Trophoblast cell (in vitro differentiated cells and primary cell): ENCODE measurements around the gene HIBCH.

Experiments
- DNase-seq, 2 donors: peaks; one replicate each; pipeline ENCODE4 v3.0.0-alpha.2; 2016
- H2AFZ ChIP-seq: 2 replicates; pipeline ENCODE4 v1.6.1; 2013; ENCODE audit warnings: low read length, moderate library complexity, mild to moderate bottlenecking; ENCODE audit not compliant: insufficient read depth, poor library complexity
- H2AK5ac ChIP-seq: 2 replicates; pipeline ENCODE4 v1.6.1; 2013; ENCODE audit warnings: mild to moderate bottlenecking, low read length
- H2BK120ac ChIP-seq: 2 replicates; pipeline ENCODE4 v1.6.1; 2013; ENCODE audit warnings: low read length, mild to moderate bottlenecking, moderate library complexity; ENCODE audit not compliant: insufficient read depth, poor library complexity
- H2BK12ac ChIP-seq: 2 replicates; pipeline ENCODE4 v1.6.1; 2013; ENCODE audit warnings: mild to moderate bottlenecking, low read length, moderate library complexity
- H2BK5ac ChIP-seq: 2 replicates; pipeline ENCODE4 v1.6.1; 2013; ENCODE audit warnings: low read length, low read depth, moderate library complexity, mild to moderate bottlenecking; ENCODE audit not compliant: poor library complexity
- H3K14ac ChIP-seq: 2 replicates; pipeline ENCODE4 v1.6.1; 2013; ENCODE audit warnings: mild to moderate bottlenecking, low read length
- H3K18ac ChIP-seq: 2 replicates; pipeline ENCODE4 v1.6.1; 2013; ENCODE audit warnings: mild to moderate bottlenecking, low read length
- H3K23ac ChIP-seq: 2 replicates; pipeline ENCODE4 v1.6.1; 2013; ENCODE audit warnings: low read length
- H3K27ac ChIP-seq: 2 replicates; pipeline ENCODE4 v1.5.1; 2013; ENCODE audit warnings: low read depth, mild to moderate bottlenecking, inconsistent platforms, low read length, moderate library complexity
- H3K27me3 ChIP-seq: 2 replicates; pipeline ENCODE4 v1.6.1; 2013; ENCODE audit warnings: inconsistent platforms, mild to moderate bottlenecking, low read length, moderate library complexity; ENCODE audit not compliant: insufficient read depth
- H3K36me3 ChIP-seq, 2 experiments: 1 replicate in 1 of 2; 2 replicates in 1 of 2; pipeline ENCODE4 v1.6.1; 2013; ENCODE audit warnings: low read length in 2 of 2, mild to moderate bottlenecking in 2 of 2, moderate library complexity in 1 of 2; ENCODE audit not compliant: insufficient read depth in 2 of 2, control insufficient read depth in 1 of 2
- H3K4ac ChIP-seq: 2 replicates; pipeline ENCODE4 v1.6.1; 2013; ENCODE audit warnings: low read depth, mild to moderate bottlenecking, low read length, moderate library complexity
- H3K4me1 ChIP-seq, 2 experiments: 1 replicate in 1 of 2; 2 replicates in 1 of 2; pipeline ENCODE4 v1.6.1; 2013; ENCODE audit warnings: low read length in 2 of 2, mild to moderate bottlenecking in 2 of 2, moderate library complexity in 1 of 2; ENCODE audit not compliant: insufficient read depth in 2 of 2, control insufficient read depth in 1 of 2
- H3K4me2 ChIP-seq: 2 replicates; pipeline ENCODE4 v1.6.1; 2013; ENCODE audit warnings: inconsistent platforms, mild to moderate bottlenecking, low read length, moderate library complexity
- H3K4me3 ChIP-seq: 2 replicates; pipeline ENCODE4 v1.5.1; 2013; ENCODE audit warnings: mild to moderate bottlenecking, low read depth, low read length, inconsistent platforms
- H3K79me1 ChIP-seq: one replicate; pipeline ENCODE4 v1.6.1; 2013; ENCODE audit warnings: low read length
- H3K79me2 ChIP-seq: 2 replicates; pipeline ENCODE4 v1.6.1; 2013; ENCODE audit warnings: low read length, mild to moderate bottlenecking; ENCODE audit not compliant: control insufficient read depth, insufficient read depth, poor library complexity
- H3K9ac ChIP-seq: 2 replicates; pipeline ENCODE4 v1.6.1; 2013; ENCODE audit warnings: mild to moderate bottlenecking, low read length
- H3K9me3 ChIP-seq: 2 replicates; pipeline ENCODE4 v1.6.1; 2013; ENCODE audit warnings: low read depth, mild to moderate bottlenecking, control low read depth, inconsistent platforms, low read length; ENCODE audit not compliant: insufficient read depth
- H4K12ac ChIP-seq: 2 replicates; pipeline ENCODE4 v1.6.1; 2013; ENCODE audit warnings: low read depth, mild to moderate bottlenecking, low read length, moderate library complexity
- H4K8ac ChIP-seq: 2 replicates; pipeline ENCODE4 v1.6.1; 2013; ENCODE audit warnings: low read depth, mild to moderate bottlenecking, low read length, moderate library complexity
- H4K91ac ChIP-seq: one replicate; pipeline ENCODE4 v1.6.1; 2013; ENCODE audit warnings: low read depth, mild to moderate bottlenecking, low read length, moderate library complexity
- WGBS: extraction: QIAGEN DNeasy Blood & Tissue Kit; methylation state at CpG from one replicate; pipeline ENCODE4 v1.1.7; 2013; ENCODE audit warnings: missing lambda C conversion rate; ENCODE audit not compliant: insufficient read length, insufficient coverage; ENCODE audit errors: extremely low coverage; 5-methylcytosine and 5-hydroxymethylcytosine counted together

Gene HIBCH

DNA sequence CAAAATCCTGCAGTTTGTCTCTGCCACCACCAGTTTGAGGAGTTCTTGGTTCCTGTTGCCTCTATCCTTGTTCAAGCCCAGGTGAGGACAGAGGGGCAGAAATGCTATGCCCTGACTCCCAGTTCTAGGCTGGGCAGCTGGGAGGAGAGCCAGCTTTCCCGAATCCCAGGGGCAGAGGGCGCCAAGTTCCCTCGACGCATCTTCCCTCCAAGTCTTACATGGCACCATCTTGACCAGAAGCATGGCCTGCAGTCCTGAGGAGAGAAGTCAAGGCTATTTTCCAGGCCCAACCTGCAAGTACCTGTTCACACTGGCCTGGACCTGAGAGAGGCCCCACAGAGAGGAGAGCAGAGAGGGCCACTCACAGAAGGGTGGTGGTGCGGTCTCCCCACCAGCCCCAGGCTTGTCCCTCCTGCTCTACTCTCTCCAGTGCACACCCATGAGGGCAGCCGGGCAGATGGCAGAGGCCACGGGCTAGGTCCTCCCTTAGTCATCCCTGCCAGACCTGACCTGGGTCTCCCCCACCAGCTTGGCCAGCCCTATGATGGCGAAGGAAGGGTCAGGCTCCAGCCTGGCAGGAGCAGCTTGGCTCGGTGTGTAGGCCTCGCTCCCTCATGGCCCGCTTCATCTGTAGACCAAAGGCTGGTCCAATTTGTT, 141.4 kb downstream of the HIBCH start:
- Histone ChIP-seq H4K12ac (no peak overlapping the region), H3K36me3 (no peaks in the 10 kb centered on the region), H3K27ac (no peak overlapping the region), H4K8ac (no peak overlapping the region), H4K91ac (no peak overlapping the region), H3K79me2 (no peaks in the 10 kb centered on the region), H2AFZ (no peak overlapping the region), H3K4me1 (peaks cover 8 to 10% of the 10 kb centered on the region in 2 experiments), H3K79me1 (no peaks in the 10 kb centered on the region), H2BK5ac (no peak overlapping the region), H3K14ac (no peak overlapping the region), H3K18ac (no peak overlapping the region), H2AK5ac (no peak overlapping the region), H3K4me3 (no peak overlapping the region), H3K4me2 (no peak overlapping the region), H3K9me3 (no peaks in the 10 kb centered on the region), H3K9ac (no peak overlapping the region), H3K23ac (no peak overlapping the region), H3K4ac (no peak overlapping the region), H2BK120ac (no peak overlapping the region), H2BK12ac (no peak overlapping the region), H3K27me3 (peaks cover 11% of the 10 kb centered on the region)
- no CpG with 5 or more reads among the region's 11 CpGs for WGBS
- no peak for DNase-seq

DNA sequence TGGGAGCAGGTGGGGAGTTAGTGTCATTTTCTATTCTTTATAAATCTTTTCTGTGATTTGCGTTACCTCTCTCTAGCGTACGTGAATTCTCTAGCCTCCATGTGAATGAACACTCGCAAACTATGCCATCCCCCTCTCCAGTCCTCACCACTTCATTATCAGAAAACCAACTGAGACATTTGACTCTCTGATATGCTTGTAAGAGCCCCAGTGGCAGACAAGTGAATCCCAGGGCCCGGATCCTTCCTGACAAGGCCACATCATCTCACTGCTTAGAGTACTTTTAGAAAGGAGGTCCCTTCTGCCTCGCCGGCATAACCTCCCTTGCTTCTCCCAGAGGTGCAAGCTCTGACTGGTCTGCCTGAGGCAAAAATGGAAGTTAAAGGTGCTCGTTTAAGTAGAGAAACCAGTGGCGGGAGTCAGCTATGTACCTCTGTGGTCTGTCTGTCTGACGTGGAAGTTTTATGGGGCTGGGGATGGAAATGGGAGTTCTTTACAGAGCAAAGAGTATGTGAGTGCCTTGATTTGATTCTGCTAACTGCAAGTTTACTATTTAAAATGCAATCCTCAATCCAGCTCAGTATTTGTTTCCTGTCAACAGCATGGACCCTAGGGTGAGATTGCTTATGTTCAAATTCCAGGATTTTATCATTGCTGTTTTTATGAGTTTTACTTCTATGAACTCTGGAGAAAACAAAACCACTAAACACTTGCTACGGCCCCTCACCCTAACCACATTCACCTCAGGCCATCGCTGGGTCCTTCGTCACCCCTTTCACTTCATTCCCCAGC, 142.2 kb downstream of the HIBCH start:
- no peaks in the 10 kb centered on the region for H3K79me2 ChIP-seq
- H3K4me3 ChIP-seq, result no peak overlapping the region
- no peak overlapping the region for H2BK5ac ChIP-seq
- DNase-seq, result no peak
- no peak overlapping the region for H3K4me2 ChIP-seq
- H4K12ac ChIP-seq, result no peak overlapping the region
- H3K4ac ChIP-seq, result no peak overlapping the region
- H2AFZ ChIP-seq, result no peak overlapping the region
- no peak overlapping the region for H3K9ac ChIP-seq
- no peak overlapping the region for H2BK12ac ChIP-seq
- no CpG with 5 or more reads among the region's 13 CpGs for WGBS
- no peak overlapping the region for H3K23ac ChIP-seq
- H3K79me1 ChIP-seq, result no peaks in the 10 kb centered on the region
- H3K36me3 ChIP-seq, result no peaks in the 10 kb centered on the region
- H4K91ac ChIP-seq, result no peak overlapping the region
- no peak overlapping the region for H3K27ac ChIP-seq
- peaks cover 11% of the 10 kb centered on the region for H3K27me3 ChIP-seq
- no peak overlapping the region for H2BK120ac ChIP-seq
- H2AK5ac ChIP-seq, result no peak overlapping the region
- no peaks in the 10 kb centered on the region for H3K9me3 ChIP-seq
- peaks cover 8 to 10% of the 10 kb centered on the region in 2 experiments for H3K4me1 ChIP-seq
- no peak overlapping the region for H3K18ac ChIP-seq
- H4K8ac ChIP-seq, result no peak overlapping the region
- no peak overlapping the region for H3K14ac ChIP-seq

DNA sequence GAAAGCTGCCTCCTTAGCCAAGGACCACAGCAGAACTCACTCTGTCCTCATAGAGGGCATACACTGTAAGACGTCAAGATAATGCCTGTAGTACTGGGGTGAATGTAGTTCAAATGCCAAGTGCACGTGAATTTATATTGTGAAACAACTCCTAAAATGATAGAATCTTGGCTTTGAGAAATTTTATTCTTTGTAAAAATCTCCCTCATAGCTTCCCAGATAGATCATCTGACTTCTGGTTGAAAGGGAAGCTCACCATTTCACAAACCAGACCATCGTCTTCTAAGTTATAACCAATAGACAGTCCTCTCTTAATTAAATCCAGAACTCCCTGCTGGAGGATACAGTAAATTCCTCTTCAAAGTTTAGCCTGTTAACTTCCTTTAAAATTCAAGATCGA, 146.2 kb downstream of the HIBCH start:
- Histone ChIP-seq H3K4ac (no peak overlapping the region), H3K4me2 (no peak overlapping the region), H2AFZ (no peak overlapping the region), H3K9me3 (no peaks in the 10 kb centered on the region), H3K9ac (no peak overlapping the region), H2BK5ac (no peak overlapping the region), H3K23ac (no peak overlapping the region), H3K36me3 (no peaks in the 10 kb centered on the region), H2AK5ac (no peak overlapping the region), H3K79me1 (no peaks in the 10 kb centered on the region), H3K18ac (no peak overlapping the region), H2BK120ac (no peak overlapping the region), H3K14ac (no peak overlapping the region), H3K27ac (no peak overlapping the region), H2BK12ac (no peak overlapping the region), H3K79me2 (no peaks in the 10 kb centered on the region), H4K8ac (no peak overlapping the region), H4K91ac (no peak overlapping the region), H3K4me1 (no peaks in the 10 kb centered on the region), H3K4me3 (no peak overlapping the region), H3K27me3 (no peaks in the 10 kb centered on the region), H4K12ac (no peak overlapping the region)
- no peak for DNase-seq
- WGBS, result no CpG with 5 or more reads among the region's 4 CpGs

DNA sequence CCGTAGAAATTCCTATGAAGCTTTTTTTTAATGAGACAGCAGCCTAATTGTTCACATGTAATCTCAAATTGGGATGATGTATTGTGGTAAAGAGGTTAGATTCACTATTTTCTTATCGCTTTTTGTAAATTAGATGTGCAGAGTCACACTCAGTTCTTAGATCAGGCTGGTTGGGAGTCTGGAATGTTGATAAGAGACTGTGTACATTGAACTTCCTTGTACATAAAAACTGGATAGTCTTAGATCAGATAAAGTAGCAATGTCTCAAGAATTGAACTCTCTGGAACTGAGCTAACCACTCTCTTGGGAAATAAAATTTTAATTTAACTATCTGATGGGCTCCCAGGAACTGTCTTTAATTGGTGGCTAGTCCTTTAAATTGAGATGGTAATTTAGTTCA, 149.0 kb downstream of the HIBCH start:
- peaks cover 3% of the 10 kb centered on the region for H3K9me3 ChIP-seq
- WGBS, result no CpG with 5 or more reads among the region's 2 CpGs
- no peaks in the 10 kb centered on the region for H3K27me3 ChIP-seq

More for the DNA sequence above, 149.0 kb downstream of the HIBCH start:
- no peaks in the 10 kb centered on the region for H3K79me1 ChIP-seq
- H4K12ac ChIP-seq, result no peak overlapping the region
- no peaks in the 10 kb centered on the region for H3K79me2 ChIP-seq
- H4K91ac ChIP-seq, result no peak overlapping the region
- no peak overlapping the region for H4K8ac ChIP-seq
- no peaks in the 10 kb centered on the region for H3K4me1 ChIP-seq
- H2AFZ ChIP-seq, result no peak overlapping the region
- no peak overlapping the region for H3K9ac ChIP-seq
- peak in 1 of 2 donors; percentile 44 for DNase-seq
- no peak overlapping the region for H2BK12ac ChIP-seq
- H3K18ac ChIP-seq, result no peak overlapping the region
- no peak overlapping the region for H3K4me2 ChIP-seq
- H3K4ac ChIP-seq, result no peak overlapping the region
- no peak overlapping the region for H2AK5ac ChIP-seq
- no peak overlapping the region for H2BK120ac ChIP-seq
- H3K23ac ChIP-seq, result no peak overlapping the region
- H3K4me3 ChIP-seq, result no peak overlapping the region
- no peak overlapping the region for H2BK5ac ChIP-seq
- no peak overlapping the region for H3K27ac ChIP-seq
- no peak overlapping the region for H3K14ac ChIP-seq
- peaks cover 2% of the 10 kb centered on the region in 2 experiments for H3K36me3 ChIP-seq
